Lower leg skin (tissue), 4 donors: ENCODE measurements around the gene LMF1. TPM values are rescaled to one million over a fixed set of nuclear protein-coding genes. Genes with fewer than 3 reads are reported as not detected.
"Not testable (repeated sequence)": the region's sequence is repeated elsewhere in the genome, so short reads cannot be mapped to it uniquely, and the experiment has no call there.

Source experiments
- DNase-seq, 2 donors: peaks; one replicate each; pipeline ENCODE4 v3.0.0-alpha.2; 2019; ENCODE audit warnings: low spot score in 2 of 2
- H3K4me3 ChIP-seq: fragments of 200-600 bp; sonication (generic); 2 replicates; pipeline ENCODE4 v1.5.1; 2017; ENCODE audit warnings: mild to moderate bottlenecking, low read depth; ENCODE audit not compliant: poor library complexity, severe bottlenecking
- POLR2A ChIP-seq, 2 donors: fragments of 450-650 bp; IDR thresholded peaks; one replicate each; pipeline ENCODE4 v1.6.1; 2016 to 2017; ENCODE audit warnings: antibody characterized with exemption in 2 of 2, mild to moderate bottlenecking in 1 of 2, moderate library complexity in 1 of 2
- WGBS, 2 donors: methylation state at CpG; one replicate each; pipeline ENCODE4 v1.1.5; 2018; 5-methylcytosine and 5-hydroxymethylcytosine counted together
- intact Hi-C: fragments of 100-400 bp; cut with DNase I; formaldehyde crosslinking; loops from one replicate; pipeline ENCODE4 v1.15.0; 2023; ENCODE audit warnings: low total_unique reads
- total RNA-seq, 4 donors: library from RNA; depleted of rRNA; stranded (reverse); fragments of >200 nt; gene quantifications; one replicate each; pipeline ENCODE4 v1.1.0, GENCODE V29; 2016
- TF ChIP-seq, protein P1 (sequence below), 3 donors: fragments of 450-650 bp; IDR thresholded peaks; one replicate each; pipeline ENCODE4 v1.5.1; 2016; ENCODE audit warnings: antibody characterized with exemption in 3 of 3, mild to moderate bottlenecking in 3 of 3, moderate library complexity in 2 of 3

The LMF1 gene
- total RNA-seq, 4 donors from 2014 or later = 31.3 to 68.3 (median 50.3) TPM

DNA sequence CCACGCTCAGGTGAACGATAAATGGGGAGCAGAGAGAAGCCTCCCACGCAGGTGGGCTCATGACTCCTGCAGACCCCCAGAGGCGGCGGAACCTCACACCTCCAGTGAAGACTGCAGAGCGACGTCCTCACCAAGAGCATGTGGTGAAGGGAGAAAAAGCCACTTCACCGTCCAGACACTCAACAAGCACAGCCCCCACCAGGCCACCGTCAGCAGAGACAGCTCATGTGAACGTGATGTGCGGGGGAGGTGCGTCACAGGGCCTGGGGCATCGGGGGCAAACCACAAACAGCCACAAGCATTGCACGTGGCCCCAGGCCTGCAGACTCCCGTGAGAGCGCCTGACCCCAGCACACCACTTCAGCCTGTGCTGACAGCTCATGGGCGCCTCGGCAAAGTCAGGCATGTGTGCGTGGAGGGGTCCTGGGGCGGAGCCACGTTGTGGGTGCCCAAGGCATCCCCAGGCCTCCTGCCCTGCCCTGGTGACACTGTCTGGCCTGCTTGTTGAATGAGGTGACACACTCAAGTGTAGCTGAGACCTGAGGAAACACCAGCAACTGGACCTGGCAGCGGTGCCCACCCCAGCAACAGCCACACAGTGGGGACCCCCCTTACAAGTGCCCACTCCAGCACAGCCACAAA is 19.0 kb downstream of the LMF1 start:
- no peak overlapping the region for H3K4me3 ChIP-seq
- TF ChIP-seq, protein P1, sequence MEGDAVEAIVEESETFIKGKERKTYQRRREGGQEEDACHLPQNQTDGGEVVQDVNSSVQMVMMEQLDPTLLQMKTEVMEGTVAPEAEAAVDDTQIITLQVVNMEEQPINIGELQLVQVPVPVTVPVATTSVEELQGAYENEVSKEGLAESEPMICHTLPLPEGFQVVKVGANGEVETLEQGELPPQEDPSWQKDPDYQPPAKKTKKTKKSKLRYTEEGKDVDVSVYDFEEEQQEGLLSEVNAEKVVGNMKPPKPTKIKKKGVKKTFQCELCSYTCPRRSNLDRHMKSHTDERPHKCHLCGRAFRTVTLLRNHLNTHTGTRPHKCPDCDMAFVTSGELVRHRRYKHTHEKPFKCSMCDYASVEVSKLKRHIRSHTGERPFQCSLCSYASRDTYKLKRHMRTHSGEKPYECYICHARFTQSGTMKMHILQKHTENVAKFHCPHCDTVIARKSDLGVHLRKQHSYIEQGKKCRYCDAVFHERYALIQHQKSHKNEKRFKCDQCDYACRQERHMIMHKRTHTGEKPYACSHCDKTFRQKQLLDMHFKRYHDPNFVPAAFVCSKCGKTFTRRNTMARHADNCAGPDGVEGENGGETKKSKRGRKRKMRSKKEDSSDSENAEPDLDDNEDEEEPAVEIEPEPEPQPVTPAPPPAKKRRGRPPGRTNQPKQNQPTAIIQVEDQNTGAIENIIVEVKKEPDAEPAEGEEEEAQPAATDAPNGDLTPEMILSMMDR (IDR thresholded peaks at IDR 0.05) = no peak
- no peak for TF ChIP-seq POLR2A (IDR thresholded peaks at IDR 0.05)
- WGBS, 2 donors = 89 to 92% methylated on average over 17 to 19 of the region's 22 CpGs

DNA sequence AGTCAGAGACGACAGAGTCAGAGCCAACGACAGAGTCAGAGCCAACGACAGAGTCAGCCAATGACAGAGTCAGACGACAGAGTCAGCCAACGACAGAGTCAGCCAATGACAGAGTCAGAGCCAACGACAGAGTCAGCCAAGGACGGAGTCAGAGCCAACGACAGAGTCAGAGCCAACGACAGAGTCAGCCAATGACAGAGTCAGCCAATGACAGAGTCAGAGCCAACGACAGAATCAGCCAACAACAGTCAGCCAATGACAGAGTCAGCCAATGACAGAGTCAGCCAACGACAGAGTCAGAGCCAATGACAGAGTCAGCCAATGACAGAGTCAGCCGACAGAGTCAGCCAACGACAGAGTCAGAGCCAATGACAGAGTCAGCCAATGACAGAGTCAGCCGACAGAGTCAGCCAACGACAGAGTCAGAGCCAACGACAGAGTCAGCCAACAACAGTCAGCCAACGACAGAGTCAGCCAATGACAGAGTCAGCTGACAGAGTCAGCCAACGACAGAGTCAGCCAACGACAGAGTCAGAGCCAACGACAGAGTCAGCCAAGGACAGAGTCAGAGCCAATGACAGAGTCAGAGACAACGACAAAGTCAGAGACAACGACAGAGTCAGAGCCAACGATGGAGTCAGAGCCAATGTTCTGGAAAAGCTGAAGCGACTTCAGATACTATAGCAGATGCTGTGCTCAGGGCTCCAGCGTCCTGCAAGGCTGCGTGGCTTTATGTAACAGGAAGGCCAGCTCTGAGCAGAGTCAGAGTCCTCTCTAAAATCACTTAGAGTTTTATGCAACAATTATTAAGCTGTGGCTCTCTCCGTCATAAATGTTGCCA is 19.8 kb downstream of the LMF1 start:
- DNase-seq, intact Hi-C loops, H3K4me3 ChIP-seq: not testable (repeated sequence)
- WGBS, 2 donors = 54 to 62% methylated on average over 27 of the region's 27 CpGs

More for the DNA sequence above, 19.0 kb downstream of the LMF1 start:
- intact Hi-C loops = no loop called here
- DNase-seq = no peak

DNA sequence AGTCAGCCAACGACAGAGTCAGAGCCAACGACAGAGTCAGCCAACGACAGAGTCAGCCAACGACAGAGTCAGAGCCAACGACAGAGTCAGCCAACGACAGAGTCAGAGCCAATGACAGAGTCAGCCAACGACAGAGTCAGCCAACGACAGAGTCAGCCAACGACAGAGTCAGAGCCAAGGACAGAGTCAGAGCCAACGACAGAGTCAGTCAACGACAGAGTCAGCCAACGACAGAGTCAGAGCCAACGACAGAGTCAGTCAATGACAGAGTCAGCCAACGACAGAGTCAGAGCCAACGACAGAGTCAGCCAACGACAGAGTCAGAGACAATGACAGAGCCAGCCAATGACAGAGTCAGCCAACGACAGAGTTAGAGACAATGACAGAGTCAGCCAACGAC is 22.0 kb downstream of the LMF1 start:
- not testable (repeated sequence) for DNase-seq, H3K4me3 ChIP-seq
- intact Hi-C loops = loop anchor here (10.0 kb wide), 1 partner anchor 96 kb away; no protein-coding TSS in a partner anchor
- WGBS, 2 donors = 51 to 60% methylated on average over 18 of the region's 18 CpGs

DNA sequence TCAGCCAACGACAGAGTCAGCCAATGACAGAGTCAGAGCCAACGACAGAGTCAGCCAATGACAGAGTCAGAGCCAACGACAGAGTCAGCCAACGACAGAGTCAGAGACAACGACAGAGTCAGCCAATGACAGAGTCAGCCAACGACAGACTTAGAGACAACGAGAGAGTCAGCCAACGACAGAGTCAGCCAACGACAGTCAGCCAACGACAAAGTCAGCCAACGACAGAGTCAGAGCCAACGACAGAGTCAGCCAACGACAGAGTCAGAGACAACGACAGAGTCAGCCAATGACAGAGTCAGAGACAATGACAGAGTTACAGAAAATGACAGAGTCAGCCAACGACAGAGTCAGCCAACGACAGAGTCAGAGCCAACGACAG is 22.9 kb downstream of the LMF1 start:
- DNase-seq, H3K4me3 ChIP-seq: not testable (repeated sequence)
- intact Hi-C loops = loop anchor here (10.0 kb wide), 1 partner anchor 97 kb away; no protein-coding TSS in a partner anchor
- 68 to 72% methylated on average over 17 of the region's 17 CpGs for WGBS, 2 donors

DNA sequence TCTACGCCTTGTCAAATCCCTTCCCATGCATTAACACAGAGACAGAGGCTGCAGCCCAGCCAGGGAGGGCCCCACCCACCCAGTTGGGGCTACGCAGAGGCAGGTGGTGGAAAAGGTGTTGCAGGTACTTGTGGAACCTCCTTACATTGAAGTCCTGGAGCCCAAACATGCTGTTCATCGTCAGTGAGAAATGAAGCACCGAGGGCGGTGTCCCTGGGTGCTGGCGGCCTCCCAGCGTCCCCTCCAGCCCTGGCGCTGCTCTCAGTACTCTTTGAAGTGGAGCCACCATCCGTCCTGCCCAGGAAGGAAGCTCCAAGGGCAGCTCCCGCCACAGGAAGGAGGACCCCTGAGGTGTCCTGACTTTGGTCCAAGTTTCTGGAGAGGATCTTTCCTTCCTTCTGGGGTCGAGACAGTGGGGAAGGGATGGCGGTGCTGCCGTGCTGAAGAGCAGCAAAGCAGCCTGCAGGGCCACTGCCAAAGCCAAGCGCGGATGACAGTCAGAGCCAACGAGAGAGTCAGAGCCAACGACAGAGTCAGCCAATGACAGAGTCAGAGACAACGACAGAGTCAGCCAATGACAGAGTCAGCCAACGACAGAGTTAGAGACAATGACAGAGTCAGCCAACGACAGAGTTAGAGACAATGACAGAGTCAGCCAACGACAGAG is 23.4 kb downstream of the LMF1 start:
- DNase-seq = no peak
- TF ChIP-seq POLR2A (IDR thresholded peaks at IDR 0.05) = no peak
- TF ChIP-seq, protein P1 (IDR thresholded peaks at IDR 0.05) = no peak
- H3K4me3 ChIP-seq = no peak overlapping the region
- intact Hi-C loops = loop anchor here (10.0 kb wide), 1 partner anchor 97 kb away; no protein-coding TSS in a partner anchor
- 63 to 77% methylated on average over 21 of the region's 21 CpGs for WGBS, 2 donors

DNA sequence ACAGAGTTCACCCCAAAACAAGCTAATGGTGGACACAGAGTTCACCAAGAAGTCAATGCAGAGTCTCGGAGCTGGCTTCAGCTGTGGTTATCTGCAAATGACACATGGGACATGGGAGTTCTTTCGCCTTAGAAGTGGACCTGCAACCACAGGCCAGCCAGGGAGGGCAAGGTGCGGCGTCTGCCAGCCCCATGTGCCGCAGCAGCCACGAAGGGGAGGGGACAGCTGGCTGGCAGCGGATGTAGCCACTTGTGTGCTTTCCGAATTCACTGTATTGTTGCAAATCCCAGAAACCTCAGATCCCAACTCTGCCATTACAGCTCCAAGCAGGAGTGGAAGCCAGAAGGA is 24.8 kb downstream of the LMF1 start:
- WGBS, 2 donors = 94 to 97% methylated on average over 8 of the region's 8 CpGs

More for the DNA sequence above, 24.8 kb downstream of the LMF1 start:
- DNase-seq = no peak
- TF ChIP-seq POLR2A (IDR thresholded peaks at IDR 0.05) = no peak
- TF ChIP-seq, protein P1 (IDR thresholded peaks at IDR 0.05) = no peak
- intact Hi-C loops = loop anchor here (10.0 kb wide), 1 partner anchor 99 kb away; no protein-coding TSS in a partner anchor
- no peak overlapping the region for H3K4me3 ChIP-seq
